Germinal center (tissue), 1 donor: ENCODE results near the gene OPCML.

Source experiments
- DNase-seq: peaks from one replicate; pipeline ENCODE4 v3.0.0; 2012; ENCODE audit warnings: mixed read lengths, low spot score

OPCML gene

DNA sequence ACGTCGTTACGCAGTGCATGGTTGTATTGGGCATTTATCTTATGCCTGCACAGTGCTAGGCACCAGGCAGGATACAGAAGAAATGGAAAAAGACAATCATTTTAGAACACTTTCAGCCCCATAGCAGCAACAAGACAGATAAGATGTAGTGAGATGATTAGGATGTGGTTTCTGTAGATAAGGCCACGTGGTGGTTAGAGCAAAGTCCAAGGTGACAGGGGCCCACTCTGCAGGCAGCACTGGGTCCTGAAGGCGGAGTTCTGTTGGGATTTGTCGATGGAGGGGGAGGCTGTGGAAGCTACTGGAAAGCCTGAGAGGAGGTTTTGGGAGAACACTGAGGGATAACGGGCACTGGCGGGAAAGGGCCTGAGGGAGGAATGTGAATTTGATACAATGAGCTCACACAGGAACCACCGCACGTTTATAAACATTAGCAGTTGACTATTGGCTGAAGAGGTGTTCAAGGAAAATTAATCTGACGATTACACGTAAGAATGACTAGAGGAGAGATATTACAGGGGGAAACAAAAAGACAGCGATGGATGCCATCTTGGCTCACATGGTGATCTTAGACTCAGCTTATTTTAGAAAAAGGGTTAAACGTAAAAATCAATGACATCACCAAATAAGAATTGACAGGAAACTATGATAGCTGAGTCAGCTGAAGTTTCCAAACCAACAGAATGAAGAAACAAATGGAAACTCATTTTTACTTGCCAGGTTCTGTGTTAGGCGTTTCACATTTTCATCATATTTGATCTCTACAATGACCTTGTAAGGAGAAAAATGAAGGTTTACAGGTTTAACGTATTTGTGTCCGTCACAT, 551.0 kb downstream of the OPCML start:
- no peak for DNase-seq

- DNase-seq, result no peak
Measured at GRCh38 chr11:132980670-132981069, 551.6 kb downstream of the OPCML start.

DNA sequence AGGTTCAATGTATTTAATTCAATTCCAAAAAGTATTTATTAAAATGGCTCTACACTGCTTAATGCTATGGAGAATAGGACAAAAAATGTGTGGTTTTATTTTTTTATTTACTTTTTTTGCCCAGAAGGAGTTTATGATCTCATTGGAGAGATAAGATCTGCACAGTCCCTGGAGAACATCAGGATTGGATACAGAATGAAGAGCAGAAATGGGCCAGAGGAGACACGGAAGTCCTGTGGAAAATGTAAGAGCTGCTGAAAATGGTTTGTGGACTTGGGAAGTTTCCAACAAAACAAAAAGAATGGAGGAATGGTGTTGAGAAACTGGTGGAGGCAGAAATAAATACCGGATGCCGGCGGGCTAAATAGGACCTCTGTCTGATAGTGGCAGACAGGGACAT, 554.6 kb downstream of the OPCML start:
- DNase-seq, result no peak

- no peak for DNase-seq
Measured at GRCh38 chr11:132977241-132977640, 555.1 kb downstream of the OPCML start.

DNA sequence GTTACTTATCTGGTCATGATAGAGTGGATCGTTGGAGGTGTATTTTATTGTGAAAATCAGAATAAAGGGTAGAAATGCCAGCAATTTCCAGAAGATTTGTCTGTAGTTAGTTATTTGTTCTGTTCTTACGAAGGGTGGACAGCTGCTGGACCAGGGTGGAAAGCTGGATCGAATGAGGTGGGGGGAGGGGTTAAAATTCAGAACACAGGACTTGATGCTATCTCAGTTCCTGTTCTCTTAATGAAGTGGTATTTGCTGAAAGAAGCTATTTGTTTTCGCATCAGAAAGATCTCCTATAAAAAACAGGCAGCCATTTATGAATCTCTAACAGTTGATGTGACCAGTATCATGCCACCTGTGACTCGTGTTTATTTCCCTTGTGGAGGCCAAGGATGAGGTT, 556.2 kb downstream of the OPCML start:
- no peak for DNase-seq

- no peak for DNase-seq
Measured at GRCh38 chr11:132973686-132974085, 558.6 kb downstream of the OPCML start.

DNA sequence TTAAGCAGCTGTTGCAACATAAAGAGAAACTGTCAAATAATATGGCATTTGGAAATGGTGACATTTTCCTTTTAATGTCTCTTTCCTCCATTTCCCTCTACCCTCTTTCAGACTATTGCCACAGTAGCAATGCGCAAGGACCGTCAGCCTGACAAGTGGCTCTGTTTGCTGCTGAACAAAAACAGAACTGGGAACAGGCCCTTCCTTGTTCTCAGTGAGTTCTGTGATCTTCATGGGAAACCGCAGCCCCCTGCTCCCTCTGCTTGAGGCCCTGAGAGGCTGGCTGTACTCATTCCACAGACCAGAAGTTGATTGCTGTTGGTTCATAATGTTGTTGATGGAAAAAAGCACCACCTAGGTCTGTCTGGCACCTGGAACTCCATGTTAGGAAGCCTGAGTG, 559.7 kb downstream of the OPCML start:
- DNase-seq, result no peak

- DNase-seq, result no peak
Measured at GRCh38 chr11:132971351-132971750, 561.0 kb downstream of the OPCML start.

- DNase-seq, result no peak
Measured at GRCh38 chr11:132969892-132970291, 562.4 kb downstream of the OPCML start.

GRCh38 chr11:132962041-132962440, 570.3 kb downstream of the OPCML start:
- no peak for DNase-seq

- no peak for DNase-seq
Measured at GRCh38 chr11:132961453-132961852, 570.8 kb downstream of the OPCML start.

DNA sequence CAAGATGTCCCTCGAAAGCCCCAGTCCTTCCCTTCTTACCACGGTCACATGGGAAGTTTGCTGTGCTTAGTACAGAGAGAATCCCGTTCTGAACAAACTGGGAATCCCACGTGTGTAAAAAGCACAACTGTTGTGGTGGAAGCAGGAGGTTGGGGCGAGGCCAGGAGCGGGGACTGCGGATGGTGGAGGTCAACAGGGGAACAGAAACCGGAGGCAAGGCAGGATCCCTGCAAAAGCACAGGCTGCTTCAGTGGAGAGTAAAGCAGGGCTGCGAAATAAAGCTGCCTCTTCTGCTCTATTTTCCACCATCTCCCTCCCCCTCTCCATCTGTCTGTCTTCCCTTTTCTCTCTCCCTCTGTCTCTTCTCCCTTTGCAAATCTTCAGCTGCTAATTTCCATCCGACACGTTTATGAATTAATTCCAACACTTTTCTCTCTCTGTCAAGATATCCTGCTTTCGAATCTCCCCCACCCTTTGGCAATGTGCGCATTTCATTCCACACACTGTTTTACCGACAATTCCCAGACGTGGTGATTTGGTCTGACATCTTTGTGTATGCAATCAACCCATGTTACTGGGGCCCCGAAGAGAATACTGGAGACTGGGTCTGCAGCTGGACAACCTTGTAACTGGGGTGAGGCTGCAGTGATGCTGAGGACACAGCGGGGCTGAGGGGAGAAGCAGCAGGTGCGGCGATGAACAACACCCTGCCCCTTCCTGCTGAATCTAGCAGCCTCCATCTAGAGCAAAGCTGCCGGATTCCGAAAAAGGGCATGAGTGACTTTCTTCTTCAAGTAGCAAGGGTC, 571.8 kb downstream of the OPCML start:
- DNase-seq, result no peak

DNA sequence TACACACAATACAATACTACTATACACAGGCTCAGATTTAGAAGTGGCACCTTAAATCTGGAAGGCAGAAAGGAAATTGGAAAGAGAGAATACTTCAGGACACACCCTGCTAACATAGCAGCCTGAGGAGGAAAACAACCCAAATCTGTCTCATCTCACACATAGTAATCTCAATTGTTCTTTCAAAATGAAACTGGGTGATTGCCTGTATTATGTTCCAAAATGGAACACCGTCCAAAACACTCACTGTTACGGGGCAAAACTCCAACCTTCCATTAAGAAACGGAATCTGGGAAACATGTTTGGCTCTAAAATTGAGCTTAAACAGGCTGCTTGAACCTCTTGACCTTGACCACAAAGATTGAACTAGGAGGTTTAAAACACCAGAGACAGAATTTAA, 572.6 kb downstream of the OPCML start:
- DNase-seq, result no peak

DNA sequence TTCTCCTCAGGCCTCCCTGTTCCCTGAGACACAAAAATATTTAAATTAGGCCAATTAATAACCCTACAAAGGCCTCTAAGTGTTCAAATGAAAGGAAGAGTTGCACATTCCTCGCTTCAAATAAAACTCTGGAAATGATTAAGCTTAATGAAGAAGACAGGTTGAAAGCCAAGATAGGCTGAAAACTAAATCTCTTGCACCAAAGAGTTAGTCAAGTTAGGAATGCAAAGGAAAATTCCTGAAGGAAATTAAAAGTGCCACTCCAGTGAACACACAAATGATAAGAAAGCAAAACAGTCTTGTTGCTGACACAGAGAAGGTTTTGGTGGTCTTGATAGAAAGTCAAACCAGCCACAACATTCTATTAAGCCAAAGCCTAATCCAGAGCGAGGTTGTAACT, 574.4 kb downstream of the OPCML start:
- no peak for DNase-seq

DNA sequence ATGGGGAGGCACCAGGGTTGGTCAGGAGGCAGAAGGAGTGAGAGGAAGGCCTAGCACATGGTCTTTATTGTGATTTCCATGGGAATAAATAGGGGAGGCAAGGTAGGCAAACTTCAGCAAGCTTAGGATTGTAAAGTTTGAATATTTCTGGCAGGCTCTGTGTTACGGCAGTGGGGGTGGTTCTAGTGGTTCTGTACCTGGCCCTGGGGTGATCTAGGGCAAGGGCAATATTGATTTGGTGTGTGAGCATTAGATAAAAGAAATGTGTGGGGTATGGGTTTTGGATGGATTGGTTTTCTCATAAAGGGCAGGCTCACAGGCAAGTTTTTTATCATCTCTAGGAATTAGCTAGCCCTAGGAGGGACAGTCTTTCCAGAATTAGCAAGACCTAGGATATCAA, 584.0 kb downstream of the OPCML start:
- no peak for DNase-seq

- no peak for DNase-seq
Measured at GRCh38 chr11:132944569-132944944, 587.7 kb downstream of the OPCML start.

DNA sequence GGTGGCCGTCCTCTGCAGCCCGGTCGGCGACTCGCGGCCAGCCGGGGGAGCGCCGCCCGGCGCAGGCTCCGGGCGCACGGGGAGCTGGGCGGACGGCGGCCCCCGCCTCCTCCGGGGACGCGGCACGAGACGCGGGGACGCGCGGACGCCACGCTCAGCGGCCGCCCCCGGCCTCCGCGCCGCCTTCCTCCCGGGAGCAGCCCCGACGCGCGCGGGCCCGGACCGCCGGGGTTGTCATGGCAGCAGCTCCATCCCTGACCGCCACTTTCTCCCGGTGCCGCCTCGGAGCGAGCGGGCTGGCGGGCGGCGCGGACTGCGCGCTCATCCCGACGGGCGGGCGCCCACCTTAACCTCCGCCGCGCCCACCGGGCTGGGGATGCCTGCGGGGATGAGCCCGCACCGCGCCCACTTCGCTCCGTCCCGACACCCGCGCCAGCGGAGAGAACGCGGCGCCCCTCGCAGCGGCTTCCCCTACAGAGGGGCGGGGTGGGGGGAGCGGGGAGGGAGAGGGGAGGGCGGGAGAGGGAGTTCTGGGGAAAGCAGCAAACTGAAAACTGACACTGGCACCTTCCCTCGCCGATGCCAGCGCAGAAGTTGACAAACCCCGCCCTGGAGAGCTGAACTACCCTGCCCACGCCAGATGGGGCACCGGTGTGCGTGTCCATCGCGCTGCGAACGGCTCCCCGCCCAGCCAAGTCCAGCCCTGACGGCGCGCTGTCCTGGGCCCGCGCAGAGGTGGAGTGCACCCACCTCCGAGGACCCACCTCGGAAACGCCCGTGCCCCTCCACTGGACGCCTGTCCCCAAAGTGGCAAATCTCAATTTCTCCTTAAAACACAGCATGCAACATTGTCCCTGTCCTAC, 588.4 kb downstream of the OPCML start:
- no peak for DNase-seq

GRCh38 chr11:132943357-132943705, 589.0 kb downstream of the OPCML start:
- no peak for DNase-seq

DNA sequence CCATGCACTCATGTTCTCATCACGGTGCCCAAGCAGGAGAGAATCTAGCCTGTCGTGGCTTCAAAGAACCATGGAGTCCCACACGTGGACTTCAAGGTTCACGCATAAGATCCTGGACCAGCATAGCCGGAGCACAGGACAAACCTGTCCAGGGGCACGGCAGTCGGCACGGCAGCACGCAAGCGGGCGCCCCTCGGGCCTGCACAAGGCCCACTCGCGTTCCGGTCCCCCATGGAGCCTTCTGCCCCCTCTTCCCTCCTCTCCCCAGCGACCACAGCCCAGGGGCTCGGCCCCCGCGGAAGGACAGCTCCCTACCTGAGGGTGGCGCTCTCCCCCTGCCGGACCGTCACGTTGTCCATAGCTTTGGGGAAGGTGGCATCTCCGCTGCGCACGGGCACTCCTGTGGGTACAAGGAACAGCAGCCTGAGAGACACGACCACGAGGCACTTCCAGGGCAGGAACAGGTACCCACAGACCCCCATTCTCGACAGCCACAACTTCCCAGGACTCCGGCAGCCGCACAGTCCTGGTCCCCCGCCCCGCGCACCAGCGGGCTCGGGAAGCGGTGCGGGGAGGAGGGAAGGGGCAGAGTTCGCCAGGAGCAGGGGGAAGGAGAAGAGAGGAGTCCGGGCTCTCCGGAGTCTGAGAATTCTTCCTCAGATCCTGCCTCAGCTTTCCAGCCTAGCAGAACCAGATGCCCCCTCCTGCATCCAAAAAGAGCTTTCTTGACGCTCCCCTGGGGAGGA, 589.5 kb downstream of the OPCML start:
- DNase-seq, result no peak

DNA sequence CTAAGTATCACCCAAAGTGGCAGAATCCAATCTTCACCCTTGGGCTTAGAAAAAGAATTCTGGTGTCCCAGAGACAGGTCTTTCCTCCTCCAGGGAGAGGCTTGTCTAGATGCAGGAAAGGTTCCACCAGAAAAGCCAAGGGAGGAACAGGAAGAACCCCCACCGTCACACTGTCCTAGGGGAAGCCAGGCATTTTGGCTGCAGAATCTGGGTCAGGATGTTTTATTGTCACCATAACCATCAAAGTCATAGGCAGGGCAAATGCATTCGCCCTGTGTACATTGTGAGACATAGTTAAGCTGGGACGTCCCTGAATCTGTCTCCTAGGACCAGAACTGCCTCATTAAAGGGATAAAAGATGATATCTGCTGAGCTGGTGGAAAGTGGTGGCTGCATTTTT, 590.5 kb downstream of the OPCML start:
- DNase-seq, result no peak

- DNase-seq, result no peak
Measured at GRCh38 chr11:132941024-132941646, 591.2 kb downstream of the OPCML start.
